Panc1 (cell line): ENCODE measurements around the gene DOK6.

Source experiments
- CTCF ChIP-seq: fragments of 450-650 bp; IDR thresholded peaks from 2 replicates; pipeline ENCODE4 v1.5.1; 2017; ENCODE audit warnings: mild to moderate bottlenecking
- POLR2AphosphoS5 ChIP-seq: IDR thresholded peaks from 2 replicates; pipeline ENCODE4 v1.6.1; 2012; ENCODE audit warnings: mild to moderate bottlenecking, low read depth, low read length, moderate library complexity
- REST ChIP-seq, 2 experiments: IDR thresholded peaks; 2 replicates each; pipeline ENCODE4 v1.6.1; 2011 to 2012; ENCODE audit warnings: low read depth in 2 of 2, control low read depth in 1 of 2, low read length in 1 of 2, mild to moderate bottlenecking in 1 of 2, moderate library complexity in 1 of 2; ENCODE audit not compliant: insufficient read depth in 1 of 2
- SIN3A ChIP-seq: IDR thresholded peaks from 2 replicates; pipeline ENCODE4 v1.6.1; 2012; ENCODE audit warnings: low read depth, mild to moderate bottlenecking, low read length, moderate library complexity, borderline replicate concordance; ENCODE audit not compliant: insufficient read depth
- TCF7L2 ChIP-seq: IDR thresholded peaks from 2 replicates; pipeline ENCODE4 v1.6.1; 2011; ENCODE audit warnings: mild to moderate bottlenecking, low read depth, low read length, inconsistent platforms

GRCh38 chr18:69759046-69759445 is 358.4 kb downstream of the DOK6 start:
- TF ChIP-seq SIN3A: no peak
- no peak for TF ChIP-seq CTCF
- no peak for TF ChIP-seq POLR2AphosphoS5
- TF ChIP-seq REST (IDR thresholded peaks at IDR 0.05; ENCODE audit: insufficient read depth in 1 of 2, low read depth in 2 of 2, low read length in 1 of 2): no peak
- no peak for TF ChIP-seq TCF7L2
